ENCODE data around the gene CYP46A1.

CYP46A1 gene

GRCh38 chr14:99742509-99743487, 58.7 kb downstream of the CYP46A1 start:
- Histone ChIP-seq H3K4me3 (ENCODE audit: severe bottlenecking) (no peak overlapping the region), H3K27ac (ENCODE audit: poor library complexity, severe bottlenecking) (no peak overlapping the region), H3K27me3 (ENCODE audit: insufficient read depth, poor library complexity, severe bottlenecking) (no peaks in the 10 kb centered on the region), H3K36me3 (ENCODE audit: low read depth) (no peaks in the 10 kb centered on the region), H3K9me3 (ENCODE audit: severe bottlenecking) (no peaks in the 10 kb centered on the region), H3K4me1 (ENCODE audit: insufficient read depth, poor library complexity, severe bottlenecking) (no peaks in the 10 kb centered on the region)
- ATAC-seq (ENCODE audit: low read depth) (no peak), DNase-seq (ENCODE audit: low spot score) (peak; percentile 67)
- TF ChIP-seq CTCF (IDR thresholded peaks at IDR 0.05; ENCODE audit: poor library complexity, severe bottlenecking) = no peak

GRCh38 chr14:99744199-99744872, 60.2 kb downstream of the CYP46A1 start:
- peak; percentile 34 for TF ChIP-seq CTCF (IDR thresholded peaks at IDR 0.05; ENCODE audit: poor library complexity, severe bottlenecking)

GRCh38 chr14:99744873-99745224, 60.8 kb downstream of the CYP46A1 start:
- H3K4me3 ChIP-seq (ENCODE audit: severe bottlenecking) = no peak overlapping the region
- H3K27ac ChIP-seq (ENCODE audit: poor library complexity, severe bottlenecking) = no peak overlapping the region
- H3K27me3 ChIP-seq (ENCODE audit: insufficient read depth, poor library complexity, severe bottlenecking) = no peaks in the 10 kb centered on the region

More at GRCh38 chr14:99744199-99744872, 60.2 kb downstream of the CYP46A1 start:
- Histone ChIP-seq H3K36me3 (ENCODE audit: low read depth) (no peaks in the 10 kb centered on the region), H3K27ac (ENCODE audit: poor library complexity, severe bottlenecking) (no peak overlapping the region), H3K4me1 (ENCODE audit: insufficient read depth, poor library complexity, severe bottlenecking) (no peaks in the 10 kb centered on the region), H3K27me3 (ENCODE audit: insufficient read depth, poor library complexity, severe bottlenecking) (no peaks in the 10 kb centered on the region), H3K9me3 (ENCODE audit: severe bottlenecking) (no peaks in the 10 kb centered on the region), H3K4me3 (ENCODE audit: severe bottlenecking) (no peak overlapping the region)
- ATAC-seq (ENCODE audit: low read depth) = no peak
- DNase-seq (ENCODE audit: low spot score) = no peak

GRCh38 chr14:99745307-99745951, 61.3 kb downstream of the CYP46A1 start:
- no peak for DNase-seq (ENCODE audit: low spot score)
- H3K4me1 ChIP-seq (ENCODE audit: insufficient read depth, poor library complexity, severe bottlenecking) = no peaks in the 10 kb centered on the region
- no peak for TF ChIP-seq CTCF (IDR thresholded peaks at IDR 0.05; ENCODE audit: poor library complexity, severe bottlenecking)
- ATAC-seq (ENCODE audit: low read depth) = no peak
- H3K9me3 ChIP-seq (ENCODE audit: severe bottlenecking) = no peaks in the 10 kb centered on the region
- H3K27ac ChIP-seq (ENCODE audit: poor library complexity, severe bottlenecking) = no peak overlapping the region
- no peaks in the 10 kb centered on the region for H3K27me3 ChIP-seq (ENCODE audit: insufficient read depth, poor library complexity, severe bottlenecking)
- H3K4me3 ChIP-seq (ENCODE audit: severe bottlenecking) = no peak overlapping the region
- H3K36me3 ChIP-seq (ENCODE audit: low read depth) = no peaks in the 10 kb centered on the region

More at GRCh38 chr14:99744873-99745224, 60.8 kb downstream of the CYP46A1 start:
- ATAC-seq (ENCODE audit: low read depth) (no peak), DNase-seq (ENCODE audit: low spot score) (no peak)
- Histone ChIP-seq H3K9me3 (ENCODE audit: severe bottlenecking) (no peaks in the 10 kb centered on the region), H3K36me3 (ENCODE audit: low read depth) (no peaks in the 10 kb centered on the region), H3K4me1 (ENCODE audit: insufficient read depth, poor library complexity, severe bottlenecking) (no peaks in the 10 kb centered on the region)
- TF ChIP-seq CTCF (IDR thresholded peaks at IDR 0.05; ENCODE audit: poor library complexity, severe bottlenecking) = no peak
